SU-DHL-6 (cell line): ENCODE results near the gene KRT222.

Source experiments
- H2AFZ ChIP-seq: fragments of 200-600 bp; sonication (generic); 2 replicates; pipeline ENCODE4 v1.6.1; 2014; ENCODE audit warnings: low read depth, mild to moderate bottlenecking, moderate library complexity, mixed read lengths, antibody characterized with exemption, low read length; ENCODE audit not compliant: severe bottlenecking
- H3F3A ChIP-seq: fragments of 200-600 bp; shearing (Covaris generic); 2 replicates; pipeline ENCODE4 v1.6.0; 2016; ENCODE audit warnings: antibody characterized with exemption, mild to moderate bottlenecking; ENCODE audit not compliant: insufficient read depth
- H3K27ac ChIP-seq: fragments of 200-600 bp; sonication (generic); 2 replicates; pipeline ENCODE4 v1.5.1; 2016; ENCODE audit warnings: low read depth, mild to moderate bottlenecking, low read length, moderate library complexity, mixed read lengths
- H3K27me3 ChIP-seq: fragments of 200-600 bp; sonication (generic), shearing (Covaris generic); 2 replicates; pipeline ENCODE4 v1.6.0; 2014; ENCODE audit warnings: mild to moderate bottlenecking, low read length
- H3K36me3 ChIP-seq: fragments of 200-600 bp; sonication (generic); 2 replicates; pipeline ENCODE4 v1.6.1; 2014; ENCODE audit warnings: mild to moderate bottlenecking, low read length, mixed read lengths
- H3K4me2 ChIP-seq: fragments of 300-600, 200-600 bp; shearing (Covaris generic), sonication (generic); 2 replicates; pipeline ENCODE4 v1.6.0; 2014; ENCODE audit warnings: low read length, low read depth, mild to moderate bottlenecking; ENCODE audit not compliant: poor library complexity, severe bottlenecking
- H3K4me3 ChIP-seq: fragments of 200-600 bp; sonication (generic); 2 replicates; pipeline ENCODE4 v1.5.1; 2014; ENCODE audit warnings: antibody characterized with exemption, low read length, mild to moderate bottlenecking, mixed read lengths; ENCODE audit not compliant: insufficient read depth, poor library complexity, severe bottlenecking
- H3K79me2 ChIP-seq: fragments of 200-600 bp; sonication (generic); 2 replicates; pipeline ENCODE4 v1.6.1; 2014; ENCODE audit warnings: mild to moderate bottlenecking, low read length, moderate library complexity; ENCODE audit not compliant: insufficient read depth
- H3K9ac ChIP-seq: fragments of 200-600 bp; sonication (generic); 2 replicates; pipeline ENCODE4 v1.7.0; 2014; ENCODE audit warnings: mild to moderate bottlenecking, low read length
- H3K9me2 ChIP-seq: fragments of 200-600 bp; sonication (generic); replicated peaks from 2 replicates; pipeline ENCODE4 v1.6.1; 2014; ENCODE audit warnings: low read length; ENCODE audit not compliant: insufficient read depth
- H3K9me3 ChIP-seq: fragments of 200-600 bp; sonication (generic); 2 replicates; pipeline ENCODE4 v1.6.1; 2014; ENCODE audit warnings: low read length, mixed read lengths; ENCODE audit not compliant: insufficient read depth
- H4K20me1 ChIP-seq: fragments of 200-600 bp; sonication (generic); 2 replicates; pipeline ENCODE4 v1.6.1; 2014; ENCODE audit warnings: low read depth, mild to moderate bottlenecking, antibody characterized with exemption, low read length, moderate library complexity, mixed read lengths
- CTCF ChIP-seq: fragments of 200-600 bp; sonication (generic); IDR thresholded peaks from one replicate; pipeline ENCODE4 v1.5.1; 2017; ENCODE audit warnings: antibody characterized with exemption, mild to moderate bottlenecking, low read length, moderate library complexity; ENCODE audit not compliant: insufficient read depth, poor library complexity, severe bottlenecking
- EZH2phosphoT487 ChIP-seq: fragments of 200-600 bp; sonication (generic), shearing (Covaris generic); conservative IDR thresholded peaks from 2 replicates; pipeline ENCODE4 v1.6.1; 2018; ENCODE audit warnings: mild to moderate bottlenecking, antibody characterized with exemption, low read length, moderate library complexity, mixed read lengths

KRT222 gene

GRCh38 chr17:40705584-40705983, 40.6 kb upstream of the KRT222 start:
- Histone ChIP-seq H3K79me2 (no peaks in the 10 kb centered on the region), H3K27me3 (no peaks in the 10 kb centered on the region), H3K4me2 (no peak overlapping the region), H3K4me3 (no peak overlapping the region), H3K36me3 (no peaks in the 10 kb centered on the region), H3K9ac (no peak overlapping the region), H3K27ac (no peak overlapping the region), H4K20me1 (no peaks in the 10 kb centered on the region), H3K9me3 (no peaks in the 10 kb centered on the region), H3K9me2 (no peaks in the 10 kb centered on the region), H2AFZ (no peak overlapping the region), H3F3A (no peaks in the 10 kb centered on the region)
- TF ChIP-seq CTCF, result no peak

- H3F3A ChIP-seq, result no peaks in the 10 kb centered on the region
- no peaks in the 10 kb centered on the region for H3K36me3 ChIP-seq
- H3K4me3 ChIP-seq, result no peak within 1 kb of the TSS
- H4K20me1 ChIP-seq, result no peaks in the 10 kb centered on the region
- H3K9me2 ChIP-seq, result no peaks in the 10 kb centered on the region
- H2AFZ ChIP-seq, result no peak within 1 kb of the TSS
- H3K27ac ChIP-seq, result no peak within 1 kb of the TSS
- TF ChIP-seq CTCF, result no peak
- no peak for TF ChIP-seq EZH2phosphoT487
- no peak within 1 kb of the TSS for H3K9ac ChIP-seq
- no peaks in the 10 kb centered on the region for H3K27me3 ChIP-seq
- no peak within 1 kb of the TSS for H3K4me2 ChIP-seq
- H3K79me2 ChIP-seq, result no peaks in the 10 kb centered on the region
- no peaks in the 10 kb centered on the region for H3K9me3 ChIP-seq
Observed at GRCh38 chr17:40703652-40704051, 38.7 kb upstream of the KRT222 start, which contains the start of gene KRT24. KRT24 (minus strand) TSS chr17:40703752; CDS start chr17:40703693, 59 bp downstream.

GRCh38 chr17:40702271-40702670, 37.3 kb upstream of the KRT222 start:
- Histone ChIP-seq H2AFZ (no peak overlapping the region), H3K4me2 (no peak overlapping the region), H3K27me3 (no peaks in the 10 kb centered on the region), H3K9ac (no peak overlapping the region), H3K79me2 (no peaks in the 10 kb centered on the region), H4K20me1 (no peaks in the 10 kb centered on the region), H3K4me3 (no peak overlapping the region), H3K36me3 (no peaks in the 10 kb centered on the region), H3F3A (no peaks in the 10 kb centered on the region), H3K9me3 (no peaks in the 10 kb centered on the region), H3K27ac (no peak overlapping the region), H3K9me2 (no peaks in the 10 kb centered on the region)
- TF ChIP-seq CTCF (no peak), EZH2phosphoT487 (no peak)

GRCh38 chr17:40699853-40700252, 34.9 kb upstream of the KRT222 start:
- H3K9me2 ChIP-seq, result no peaks in the 10 kb centered on the region
- no peaks in the 10 kb centered on the region for H3K27me3 ChIP-seq
- H3K4me2 ChIP-seq, result no peak overlapping the region
- H3K9ac ChIP-seq, result no peak overlapping the region
- no peaks in the 10 kb centered on the region for H4K20me1 ChIP-seq
- no peak overlapping the region for H3K4me3 ChIP-seq
- no peak overlapping the region for H2AFZ ChIP-seq
- H3F3A ChIP-seq, result no peaks in the 10 kb centered on the region
- no peaks in the 10 kb centered on the region for H3K9me3 ChIP-seq
- no peak overlapping the region for H3K27ac ChIP-seq
- no peaks in the 10 kb centered on the region for H3K36me3 ChIP-seq
- no peak for TF ChIP-seq CTCF
- no peak for TF ChIP-seq EZH2phosphoT487
- no peaks in the 10 kb centered on the region for H3K79me2 ChIP-seq
